Embryonic facial prominence (tissue), 1 donor: ENCODE results near the gene ARHGAP22.

Experiments
- DNase-seq: peaks from one replicate; pipeline ENCODE4 v3.0.0-alpha.2; 2016; ENCODE audit errors: extremely low spot score

ARHGAP22 gene

DNA sequence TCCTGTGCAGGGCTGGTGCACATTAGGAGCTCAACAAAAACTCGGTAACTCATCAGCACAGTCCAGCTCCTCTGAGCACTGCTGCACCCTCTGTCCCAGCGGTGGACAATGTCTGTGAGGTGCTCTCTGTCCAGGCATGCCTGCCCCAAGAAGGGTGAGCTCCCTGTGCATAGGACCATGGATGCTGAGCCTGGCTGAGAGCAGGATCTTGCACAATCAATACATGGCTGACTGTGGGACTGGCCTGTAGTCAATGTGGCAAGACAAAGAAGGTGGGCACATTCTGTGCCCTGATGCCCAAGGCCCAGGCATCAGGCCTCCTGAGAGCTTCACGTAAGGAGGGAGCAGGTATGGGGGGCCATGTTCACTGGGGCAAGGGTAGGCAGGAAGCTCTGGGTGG, 17.1 kb downstream of the ARHGAP22 start:
- DNase-seq = no peak

DNA sequence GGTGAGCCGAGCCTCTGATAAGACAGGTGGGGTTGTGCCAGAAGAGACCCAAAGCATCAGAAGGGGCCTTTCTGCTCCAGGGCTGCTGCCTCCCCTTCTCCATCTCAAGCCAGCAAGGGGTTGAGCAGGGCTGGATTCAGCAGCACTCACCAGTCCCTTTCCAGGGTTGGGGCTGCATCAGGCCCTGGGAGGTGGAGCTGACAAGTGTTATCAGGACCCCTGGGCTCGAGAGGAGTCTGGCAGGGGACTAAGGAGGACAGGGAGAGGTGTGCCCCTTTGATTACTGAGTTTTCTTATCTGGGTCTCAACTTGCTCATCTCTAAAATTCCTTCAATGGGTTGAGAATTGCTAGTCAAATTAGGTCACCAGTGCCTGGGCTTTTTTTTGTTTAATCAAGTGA, 17.8 kb downstream of the ARHGAP22 start:
- no peak for DNase-seq

DNA sequence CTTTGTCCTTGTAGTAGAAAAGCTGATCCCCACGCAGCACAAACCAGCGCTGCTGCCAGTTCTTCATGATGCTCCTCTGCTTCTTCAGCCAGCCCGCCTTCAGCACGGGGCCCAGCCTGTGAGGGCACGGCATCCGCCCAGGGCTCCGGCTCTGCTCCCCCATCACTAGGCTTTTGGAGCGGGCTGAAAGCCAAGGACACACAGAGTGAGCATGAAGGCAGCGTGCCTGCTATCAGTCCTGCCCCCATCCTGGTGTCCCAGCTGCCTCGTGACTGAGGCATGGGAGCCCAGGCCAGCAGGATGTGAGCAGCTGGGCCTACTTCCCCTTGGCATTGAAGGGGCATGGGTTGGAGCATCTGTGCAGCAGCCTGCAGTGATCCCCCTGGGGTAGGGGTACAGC, 21.9 kb downstream of the ARHGAP22 start:
- DNase-seq = no peak

DNA sequence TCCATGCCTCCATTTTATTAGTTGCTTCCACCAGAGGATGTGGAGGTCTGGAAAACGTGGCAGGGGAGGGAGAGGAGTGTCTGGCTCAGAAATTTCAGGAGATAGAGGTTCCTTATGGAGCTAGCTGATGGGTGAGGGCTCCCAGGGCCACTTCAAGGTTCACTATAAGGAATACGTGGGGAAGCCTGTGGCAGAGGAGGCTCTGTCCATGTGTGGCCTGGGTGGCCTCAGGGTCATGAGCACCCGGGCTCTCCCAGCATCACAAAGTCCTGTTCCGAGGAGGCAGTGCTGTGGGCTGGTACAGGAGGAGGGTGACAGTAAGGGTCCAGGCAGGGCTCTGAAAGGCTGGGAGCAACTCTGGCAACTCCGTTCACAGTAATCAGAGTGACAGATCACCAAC, 24.6 kb downstream of the ARHGAP22 start:
- DNase-seq = no peak

DNA sequence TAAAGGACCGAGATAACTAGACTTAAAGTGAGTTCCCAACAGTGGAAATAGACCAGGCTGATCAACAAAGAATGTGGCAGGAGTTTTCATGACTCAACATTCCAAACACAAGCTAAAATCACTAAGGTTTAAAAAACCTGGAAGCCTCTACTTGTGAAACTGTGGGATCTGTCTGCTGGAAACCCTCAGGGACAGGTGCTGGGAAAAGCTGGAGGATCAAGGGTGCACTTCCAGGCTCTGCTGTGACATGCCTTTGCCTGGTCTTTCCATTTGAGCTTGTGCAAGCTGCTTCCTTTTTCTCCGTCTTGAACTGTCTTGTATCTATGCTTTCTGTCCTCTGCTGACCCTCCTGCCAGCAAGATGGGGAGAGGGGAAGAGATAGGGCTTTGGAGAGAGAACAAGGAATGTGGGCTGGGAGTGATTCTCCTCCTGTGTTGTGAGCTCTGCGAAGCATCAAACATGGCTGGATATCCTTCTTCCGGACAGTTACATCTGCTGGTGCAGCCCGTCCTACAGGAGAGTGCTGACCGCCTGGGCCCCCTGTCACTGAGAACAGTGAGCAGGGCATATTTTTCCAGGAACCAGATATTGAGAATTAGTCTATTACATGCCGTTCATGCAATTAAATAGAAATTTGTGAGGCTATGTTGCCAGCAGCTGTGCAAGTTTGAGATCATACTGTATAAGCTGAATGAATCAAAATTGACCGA, 25.5 kb downstream of the ARHGAP22 start:
- DNase-seq = no peak

DNA sequence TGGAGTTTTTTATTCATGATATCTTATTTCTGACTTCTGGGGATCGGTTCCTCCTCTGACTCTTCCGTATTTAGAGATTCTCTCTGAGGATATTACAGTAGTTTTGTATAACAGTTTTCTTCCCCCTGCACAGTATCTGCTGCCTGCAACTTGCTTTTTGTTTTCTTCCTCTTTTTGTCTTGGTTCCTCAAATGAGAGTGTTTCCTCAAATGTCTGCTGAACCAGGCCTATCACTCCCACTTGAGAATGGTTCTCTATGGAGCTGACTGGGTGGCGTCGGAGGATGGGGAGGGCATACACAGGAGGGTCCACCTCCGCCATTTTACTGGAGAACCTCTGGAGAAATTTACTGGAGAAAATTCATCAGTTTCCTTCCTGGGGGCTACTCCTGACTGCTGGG, 27.7 kb downstream of the ARHGAP22 start:
- DNase-seq = no peak

DNA sequence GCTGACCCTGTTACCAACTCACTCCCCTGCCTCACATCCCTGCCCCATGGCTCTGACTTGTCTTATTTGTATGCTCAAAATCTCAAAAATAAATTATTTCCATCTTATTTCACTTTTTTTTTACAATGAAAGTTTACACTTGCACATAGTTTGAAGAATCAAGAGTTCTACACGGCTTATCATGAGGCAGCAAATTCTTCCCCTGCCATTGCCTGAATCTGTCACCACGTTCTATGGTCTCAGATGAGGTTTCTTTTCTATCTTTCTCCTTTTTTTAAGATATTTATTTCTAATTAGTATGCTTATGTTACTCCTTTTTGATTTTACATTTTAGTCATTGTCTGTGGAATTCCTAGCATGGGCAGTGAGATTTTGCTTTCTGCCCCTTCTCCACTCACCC, 28.4 kb downstream of the ARHGAP22 start:
- DNase-seq = no peak

DNA sequence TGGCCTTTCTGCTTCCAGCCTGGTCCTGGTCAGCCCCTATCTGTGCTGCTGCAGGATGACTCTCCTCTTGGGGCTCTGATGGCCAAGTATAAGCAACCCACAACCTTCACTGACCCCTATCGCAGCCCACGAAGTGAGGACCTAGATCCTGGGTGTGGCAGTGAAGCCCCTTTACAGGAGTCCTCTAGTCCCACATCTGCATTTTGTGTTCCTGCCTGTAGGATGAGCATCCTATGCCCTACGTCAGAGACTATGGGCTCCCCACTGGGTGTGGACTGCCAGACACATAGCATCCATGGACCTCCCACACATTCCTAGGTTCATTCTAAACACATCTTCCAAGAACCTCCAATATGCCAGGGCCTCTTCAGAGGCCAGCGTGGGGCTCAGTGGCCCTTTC, 29.0 kb downstream of the ARHGAP22 start:
- DNase-seq = no peak

DNA sequence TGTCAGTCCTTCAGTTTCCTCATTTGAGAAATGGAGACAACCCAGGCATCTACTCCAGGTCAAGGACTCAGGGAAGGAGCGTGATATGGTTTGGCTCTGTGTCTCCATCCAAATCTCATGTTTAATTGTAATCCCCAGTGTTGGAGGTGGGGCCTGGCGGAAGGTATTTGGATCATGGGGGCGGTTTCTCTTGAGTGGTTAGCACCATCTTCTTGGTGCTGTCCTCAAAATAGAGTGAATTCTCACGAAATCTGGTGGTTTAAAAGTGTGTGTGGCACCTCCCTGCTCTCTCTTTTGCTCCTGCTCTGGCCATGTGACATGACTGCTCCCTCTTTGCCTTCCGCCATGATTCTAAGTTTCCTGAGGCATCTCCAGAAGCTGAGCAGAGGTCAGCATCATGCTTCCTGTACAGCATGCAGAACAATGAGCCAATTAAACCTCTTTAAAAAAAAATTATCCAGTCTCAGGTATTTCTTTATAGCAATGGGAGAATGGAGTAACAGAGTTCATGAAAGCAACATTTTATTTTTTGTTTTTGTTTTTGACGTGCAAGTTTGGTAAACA, 30.0 kb downstream of the ARHGAP22 start:
- no peak for DNase-seq

DNA sequence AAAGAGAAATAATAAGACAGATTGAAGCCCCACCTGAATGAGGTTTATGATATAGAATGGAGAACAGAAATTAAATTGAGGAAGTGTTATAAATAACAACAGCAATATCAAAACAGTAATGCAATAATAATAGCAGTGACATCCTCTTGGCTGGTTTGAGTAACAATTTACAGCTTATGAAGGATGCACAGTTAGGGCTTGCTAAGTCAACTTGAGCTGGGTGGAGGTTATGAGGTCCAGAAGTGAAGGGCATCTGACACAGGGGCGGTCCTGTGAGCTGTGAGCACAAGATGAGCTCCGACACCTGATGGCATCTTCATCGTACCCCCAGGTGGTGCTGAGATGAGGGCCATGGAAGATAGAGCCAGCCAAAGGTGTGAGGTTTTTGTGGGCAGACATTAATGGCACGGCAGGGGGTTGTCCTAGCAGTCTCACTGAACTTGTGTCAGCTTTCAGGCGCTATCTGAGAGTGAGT, 30.5 kb downstream of the ARHGAP22 start:
- no peak for DNase-seq

DNA sequence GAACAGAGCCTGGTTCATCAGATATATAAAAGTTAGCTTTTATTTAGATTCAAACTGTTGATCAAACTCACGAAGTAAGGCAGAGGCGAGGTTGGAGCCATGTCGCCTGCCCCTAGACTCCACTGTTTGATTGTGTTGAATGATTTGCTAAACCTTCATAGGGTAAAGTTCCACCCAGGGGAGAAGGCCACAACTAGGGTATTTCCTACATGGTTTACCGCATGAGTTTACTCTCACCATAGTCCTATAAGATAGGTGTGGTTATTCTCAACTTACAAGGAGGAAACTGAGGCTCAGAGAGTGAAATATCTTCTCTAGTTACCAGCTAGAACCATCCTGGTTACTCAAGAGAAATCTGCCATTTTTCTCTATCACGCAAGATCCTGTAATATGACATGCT, 31.8 kb downstream of the ARHGAP22 start:
- DNase-seq = no peak

DNA sequence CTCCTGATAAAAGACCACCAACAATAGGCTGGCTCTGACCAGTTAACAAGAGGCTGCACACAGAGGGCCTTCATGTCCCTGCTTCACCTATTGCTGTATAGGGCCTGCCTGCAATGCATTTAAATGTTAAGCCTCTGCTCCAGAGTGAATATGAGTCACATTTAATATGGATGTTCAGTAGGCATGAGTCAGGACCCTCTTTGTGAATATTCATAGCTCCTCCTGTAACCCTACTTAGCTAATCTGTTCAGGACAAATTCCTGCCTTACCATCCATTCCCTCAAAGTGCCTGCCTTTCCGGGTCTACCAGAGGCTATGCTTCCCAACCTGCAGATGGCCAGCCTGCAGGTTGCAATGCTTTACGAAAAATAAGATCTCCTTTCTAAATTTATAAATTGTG, 32.5 kb downstream of the ARHGAP22 start:
- no peak for DNase-seq

DNA sequence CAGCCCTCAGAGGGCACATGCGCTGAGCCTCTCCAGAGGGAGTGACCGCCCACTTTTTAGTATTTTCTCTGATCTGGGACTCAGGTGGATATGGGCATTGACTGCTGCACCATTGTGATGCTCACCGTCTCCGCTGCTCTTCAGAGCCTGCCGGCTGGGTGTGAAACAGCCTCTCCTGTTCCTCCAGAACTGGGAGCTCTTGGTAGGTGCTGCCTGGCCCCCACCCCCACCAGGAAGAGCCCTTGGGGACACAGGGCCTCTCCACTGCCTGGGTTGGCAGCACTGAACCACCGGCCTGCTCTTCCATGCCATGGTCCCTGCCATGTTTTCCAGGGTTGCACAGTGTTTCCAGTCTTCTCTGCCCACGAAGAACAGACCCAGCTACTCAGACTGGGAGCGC, 36.3 kb downstream of the ARHGAP22 start:
- no peak for DNase-seq

DNA sequence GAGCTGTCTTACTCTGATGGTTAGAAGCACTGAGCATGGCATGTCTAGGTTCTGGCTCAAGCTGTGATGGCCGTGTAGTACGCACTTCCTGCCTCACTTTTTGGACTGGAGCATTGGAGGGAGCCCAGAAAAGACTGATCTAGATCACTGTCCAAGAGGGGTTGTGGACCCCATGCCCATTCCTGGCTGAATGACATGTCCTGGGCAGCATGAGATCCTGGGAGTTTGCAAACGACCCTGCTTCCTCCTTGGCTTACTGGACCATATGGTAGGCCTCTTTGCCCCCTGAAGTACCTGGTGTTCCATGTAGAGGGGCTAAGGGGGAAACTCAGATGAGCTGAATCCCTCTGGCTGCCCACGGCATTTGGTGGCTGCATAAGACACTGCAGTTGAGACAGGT, 36.7 kb downstream of the ARHGAP22 start:
- no peak for DNase-seq

DNA sequence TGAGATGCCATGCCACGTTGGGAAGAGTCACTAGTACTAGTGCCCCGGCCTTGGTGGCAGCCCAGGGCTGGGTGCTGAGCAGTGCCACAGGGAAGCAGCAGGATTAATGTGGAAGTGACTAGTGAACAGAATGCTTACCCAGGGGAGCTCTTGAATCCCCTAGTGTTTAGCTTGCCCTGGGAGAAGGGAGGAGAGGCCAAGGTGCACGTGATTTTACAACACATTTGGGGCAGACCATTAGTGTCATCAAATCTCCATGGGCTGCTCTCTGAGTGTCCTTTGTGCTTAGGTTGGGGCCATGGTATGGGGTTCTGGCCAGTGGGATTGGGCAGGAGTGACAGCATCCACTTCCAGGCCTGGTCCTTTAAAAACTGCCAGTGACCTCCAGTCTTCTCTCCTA, 37.5 kb downstream of the ARHGAP22 start:
- no peak for DNase-seq

DNA sequence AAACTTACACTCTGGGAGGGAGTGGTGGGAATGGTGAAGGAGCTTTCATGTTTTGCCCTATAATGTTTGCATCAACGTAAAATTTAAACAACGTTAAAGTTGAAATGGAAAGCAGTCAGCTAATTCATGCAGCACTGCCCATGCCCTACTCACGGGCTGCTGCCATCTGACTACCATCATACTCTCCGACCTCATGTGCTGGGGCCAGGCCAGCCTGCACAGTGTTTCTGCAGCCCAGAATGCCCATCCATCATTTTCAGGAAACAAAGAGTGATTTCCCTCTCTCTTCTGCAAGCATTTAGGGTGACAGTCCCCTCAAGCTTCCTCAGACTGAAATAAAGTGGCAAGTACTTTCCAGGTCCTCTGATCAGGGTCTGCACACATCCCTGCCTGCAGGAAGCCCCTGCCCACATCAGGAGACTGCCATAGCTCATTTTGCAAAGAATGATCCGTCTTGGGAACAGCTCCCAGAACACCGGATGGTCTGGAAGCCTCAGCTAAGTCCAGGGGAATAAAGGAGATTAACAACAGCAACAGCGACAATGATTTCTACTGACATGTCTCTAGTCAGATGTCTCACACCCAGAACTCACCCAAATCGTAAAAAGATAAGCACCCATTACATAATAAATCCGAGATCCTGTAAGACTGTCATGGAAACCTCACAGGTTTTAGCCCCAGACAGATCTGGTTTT, 40.3 kb downstream of the ARHGAP22 start:
- no peak for DNase-seq

DNA sequence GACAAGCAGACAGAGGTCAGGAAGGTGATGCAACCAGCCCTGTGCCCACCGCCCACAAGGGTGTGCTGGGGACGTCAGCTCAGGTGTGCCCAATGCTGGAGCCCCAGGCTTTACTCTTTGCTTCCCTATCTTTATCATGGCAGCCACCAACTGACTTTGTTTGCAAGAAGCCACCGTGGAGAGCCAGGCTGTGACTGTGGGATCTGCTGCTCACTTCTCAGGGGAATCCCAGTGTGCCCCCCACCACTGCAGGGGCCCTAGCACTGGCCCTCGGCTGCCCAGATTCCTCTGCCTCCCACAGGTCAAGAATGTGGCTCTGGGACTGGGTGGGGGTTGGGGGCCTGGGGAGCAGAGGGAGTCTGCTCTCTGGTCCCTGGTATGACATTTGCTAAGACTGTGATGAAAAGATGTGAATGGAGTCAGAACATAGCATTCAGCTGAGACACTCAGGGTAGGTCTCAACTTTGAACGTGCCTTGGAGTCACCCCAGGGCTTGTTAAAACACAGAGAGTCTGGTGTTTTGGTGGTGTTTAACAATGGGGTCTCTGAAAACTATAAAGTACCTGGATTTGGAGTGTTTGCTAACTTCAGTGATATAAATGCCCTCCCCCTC, 47.3 kb downstream of the ARHGAP22 start:
- DNase-seq = no peak

DNA sequence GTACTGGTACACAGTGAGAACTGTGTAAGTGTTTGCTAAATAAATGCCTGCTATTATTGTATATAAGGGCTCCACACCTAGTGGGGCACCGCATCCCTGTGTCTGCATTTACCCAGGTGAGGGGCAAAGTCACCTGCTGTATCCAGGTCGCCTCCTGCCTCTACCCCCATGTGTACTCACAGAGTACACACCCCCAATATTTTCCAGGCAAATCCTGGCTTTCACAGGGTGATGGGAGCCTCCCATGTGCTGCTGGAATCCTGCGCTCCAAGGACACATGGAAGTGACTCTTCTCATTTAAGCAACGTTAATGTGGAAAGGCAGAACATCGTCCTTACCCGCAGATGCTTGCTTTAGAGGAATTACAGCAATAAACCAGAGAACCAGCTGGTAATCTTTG, 48.2 kb downstream of the ARHGAP22 start:
- DNase-seq = no peak

DNA sequence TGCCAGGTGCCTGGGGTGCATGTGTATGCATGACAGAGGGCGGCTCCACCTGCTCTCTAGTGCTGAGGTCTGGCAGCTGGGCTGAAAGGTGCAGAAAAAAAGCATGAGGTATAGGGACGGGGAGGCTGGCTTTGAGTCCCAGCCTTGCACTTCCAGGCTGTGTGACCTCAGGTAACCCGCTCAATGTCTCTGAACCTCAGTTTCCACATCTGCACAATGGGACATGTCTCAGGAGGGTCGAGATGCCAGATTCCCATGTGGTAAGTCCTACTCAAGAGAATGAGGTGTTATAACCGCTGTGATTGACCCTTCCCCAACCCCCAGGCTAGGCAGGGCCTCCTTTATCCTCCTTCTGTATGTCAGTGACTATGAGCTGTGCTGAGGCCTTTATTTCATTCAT, 48.8 kb downstream of the ARHGAP22 start:
- no peak for DNase-seq

DNA sequence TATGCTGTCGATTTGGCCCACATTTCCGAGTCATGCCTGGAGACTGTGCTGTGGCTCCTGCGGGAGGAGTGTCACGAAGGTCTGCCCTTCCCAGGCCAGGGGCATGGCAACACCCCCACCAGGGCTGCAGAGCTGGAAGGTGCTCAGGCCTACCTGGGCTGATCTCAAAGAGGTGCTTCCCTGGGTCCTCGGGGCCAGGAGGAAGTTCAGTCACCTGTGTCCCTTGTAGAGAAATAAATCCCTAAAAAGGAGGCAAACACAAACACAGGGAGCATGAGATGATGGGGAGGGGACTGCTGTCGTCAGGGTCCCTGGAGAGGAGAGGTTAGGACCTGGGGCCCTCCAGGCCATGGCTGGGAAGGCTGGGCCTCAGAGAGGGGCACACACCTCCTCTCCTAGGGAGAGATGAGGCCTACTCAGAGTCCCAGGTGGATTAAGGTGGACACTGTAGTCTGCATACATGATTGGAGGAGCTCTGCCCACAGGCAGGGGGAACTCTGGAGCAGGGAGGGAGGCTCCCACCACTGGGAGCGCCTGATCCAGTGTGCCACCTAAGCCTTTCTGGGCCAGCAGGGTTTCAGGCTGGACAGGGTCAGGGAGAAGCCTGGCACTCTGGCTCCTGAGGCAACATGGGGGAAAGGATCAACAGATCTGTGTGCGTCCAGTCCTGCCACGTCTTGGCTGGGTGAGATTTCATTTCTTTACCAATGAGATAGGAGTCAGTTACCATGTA, 49.4 kb downstream of the ARHGAP22 start:
- no peak for DNase-seq

DNA sequence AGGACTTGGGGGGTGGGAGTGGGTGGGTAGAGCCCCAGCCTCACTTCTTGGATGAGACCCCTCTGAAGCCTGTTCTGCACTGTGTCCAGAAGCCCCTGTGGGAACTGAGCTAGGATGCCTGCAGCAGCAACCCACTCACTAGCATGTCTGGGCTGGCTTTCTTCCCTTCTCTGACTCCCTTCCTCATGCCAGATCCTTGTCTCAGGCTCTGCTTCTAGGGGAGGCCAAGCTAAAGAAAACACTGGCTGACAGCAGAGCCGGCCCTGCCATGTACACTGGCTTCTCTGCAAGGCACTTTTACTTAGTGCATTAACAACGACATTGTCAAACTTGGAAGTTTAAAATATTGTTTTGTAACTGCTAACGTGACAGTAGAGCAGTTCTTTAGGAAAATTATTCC, 50.2 kb downstream of the ARHGAP22 start:
- DNase-seq = no peak

DNA sequence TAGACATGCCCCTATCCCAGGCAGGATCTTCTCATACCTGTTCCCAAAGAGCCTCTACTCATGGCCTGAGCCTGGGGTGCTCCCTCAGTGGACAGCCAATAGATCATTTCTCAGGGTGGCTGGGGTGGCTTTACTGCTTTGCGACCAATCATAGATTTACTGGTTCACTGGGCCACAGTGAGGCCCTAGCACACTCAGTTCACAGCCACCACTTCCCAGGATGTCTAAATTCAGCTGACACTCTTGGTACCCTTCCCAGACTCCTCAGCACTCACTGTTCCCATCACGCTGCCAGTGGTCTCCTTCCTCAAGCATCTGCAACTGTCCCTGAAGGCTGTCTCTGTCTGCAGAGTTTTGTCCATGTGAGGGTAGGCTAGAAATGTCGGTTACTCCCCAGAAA, 50.6 kb downstream of the ARHGAP22 start:
- no peak for DNase-seq
